T-helper 2 cell treated with Interferon-gamma antibody and Interleukin-4, amounts not matched to agents 5 μg/mL and 100 μg/mL, for 36 hours (primary cell): Measurements from ENCODE around the gene NAT9.

Experiments
- DNase-seq: peaks from one replicate; pipeline ENCODE4 v3.0.0; 2021; ENCODE audit warnings: low spot score
- H3K27ac Mint-ChIP-seq: one replicate; pipeline ENCODE4 v1.8.0; 2021; ENCODE audit warnings: mild to moderate bottlenecking, mixed read lengths
- H3K27me3 Mint-ChIP-seq: one replicate; pipeline ENCODE4 v1.8.0; 2021; ENCODE audit warnings: low read depth, mixed read lengths
- H3K36me3 Mint-ChIP-seq: one replicate; pipeline ENCODE4 v1.8.0; 2021; ENCODE audit warnings: low read depth, mixed read lengths
- H3K4me1 Mint-ChIP-seq: one replicate; pipeline ENCODE4 v1.8.0; 2021; ENCODE audit warnings: low read depth, mixed read lengths
- H3K4me3 Mint-ChIP-seq: one replicate; pipeline ENCODE4 v1.8.0; 2022; ENCODE audit warnings: mild to moderate bottlenecking, moderate library complexity, mixed read lengths
- H3K9me3 Mint-ChIP-seq: one replicate; pipeline ENCODE4 v1.8.0; 2021; ENCODE audit warnings: mixed read lengths

Gene NAT9

GRCh38 chr17:74812109-74813009 lies 36.2 kb upstream of the NAT9 start:
- H3K4me3 Mint-ChIP-seq: no peak overlapping the region
- DNase-seq: no peak
- no peaks in the 10 kb centered on the region for H3K9me3 Mint-ChIP-seq
- H3K27ac Mint-ChIP-seq: no peak overlapping the region
- H3K36me3 Mint-ChIP-seq: peaks cover 10% of the 10 kb centered on the region
- peaks cover 4% of the 10 kb centered on the region for H3K4me1 Mint-ChIP-seq
- H3K27me3 Mint-ChIP-seq: no peaks in the 10 kb centered on the region

- peaks cover 10% of the 10 kb centered on the region for H3K36me3 Mint-ChIP-seq
- no peak overlapping the region for H3K27ac Mint-ChIP-seq
- no peak for DNase-seq
- no peaks in the 10 kb centered on the region for H3K9me3 Mint-ChIP-seq
- H3K4me3 Mint-ChIP-seq: no peak overlapping the region
- peaks cover 4% of the 10 kb centered on the region for H3K4me1 Mint-ChIP-seq
- no peaks in the 10 kb centered on the region for H3K27me3 Mint-ChIP-seq
Observed at GRCh38 chr17:74810699-74811485, 34.7 kb upstream of the NAT9 start.

- no peak for DNase-seq
- H3K4me3 Mint-ChIP-seq: no peak overlapping the region
- no peaks in the 10 kb centered on the region for H3K4me1 Mint-ChIP-seq
- no peaks in the 10 kb centered on the region for H3K9me3 Mint-ChIP-seq
- no peaks in the 10 kb centered on the region for H3K27me3 Mint-ChIP-seq
- H3K36me3 Mint-ChIP-seq: peaks cover 10% of the 10 kb centered on the region
- H3K27ac Mint-ChIP-seq: no peak overlapping the region
Observed at GRCh38 chr17:74808714-74809430, 32.7 kb upstream of the NAT9 start.

GRCh38 chr17:74807925-74808324 lies 31.8 kb upstream of the NAT9 start:
- peaks cover 10% of the 10 kb centered on the region for H3K36me3 Mint-ChIP-seq
- no peaks in the 10 kb centered on the region for H3K27me3 Mint-ChIP-seq
- no peak overlapping the region for H3K4me3 Mint-ChIP-seq
- DNase-seq: no peak
- no peaks in the 10 kb centered on the region for H3K9me3 Mint-ChIP-seq
- H3K4me1 Mint-ChIP-seq: no peaks in the 10 kb centered on the region
- H3K27ac Mint-ChIP-seq: no peak overlapping the region

GRCh38 chr17:74807441-74807840 lies 31.3 kb upstream of the NAT9 start:
- no peak overlapping the region for H3K27ac Mint-ChIP-seq
- no peaks in the 10 kb centered on the region for H3K9me3 Mint-ChIP-seq
- H3K4me1 Mint-ChIP-seq: no peaks in the 10 kb centered on the region
- H3K36me3 Mint-ChIP-seq: peaks cover 10% of the 10 kb centered on the region
- no peaks in the 10 kb centered on the region for H3K27me3 Mint-ChIP-seq
- H3K4me3 Mint-ChIP-seq: no peak overlapping the region
- no peak for DNase-seq

GRCh38 chr17:74806334-74806733 lies 30.2 kb upstream of the NAT9 start:
- no peaks in the 10 kb centered on the region for H3K9me3 Mint-ChIP-seq
- no peak for DNase-seq
- no peak overlapping the region for H3K27ac Mint-ChIP-seq
- H3K27me3 Mint-ChIP-seq: no peaks in the 10 kb centered on the region
- H3K4me3 Mint-ChIP-seq: no peak overlapping the region
- peaks cover 12% of the 10 kb centered on the region for H3K36me3 Mint-ChIP-seq
- H3K4me1 Mint-ChIP-seq: no peaks in the 10 kb centered on the region

- Mint-ChIP-seq H3K36me3 (peaks cover 9% of the 10 kb centered on the region), H3K9me3 (no peaks in the 10 kb centered on the region), H3K27me3 (no peaks in the 10 kb centered on the region), H3K4me3 (no peak overlapping the region), H3K4me1 (no peaks in the 10 kb centered on the region), H3K27ac (no peak overlapping the region)
- no peak for DNase-seq
Observed at GRCh38 chr17:74805591-74805991, 29.4 kb upstream of the NAT9 start.

GRCh38 chr17:74804683-74805082 lies 28.5 kb upstream of the NAT9 start:
- no peaks in the 10 kb centered on the region for H3K4me1 Mint-ChIP-seq
- no peak overlapping the region for H3K27ac Mint-ChIP-seq
- DNase-seq: no peak
- peaks cover 9% of the 10 kb centered on the region for H3K36me3 Mint-ChIP-seq
- no peaks in the 10 kb centered on the region for H3K27me3 Mint-ChIP-seq
- no peaks in the 10 kb centered on the region for H3K9me3 Mint-ChIP-seq
- no peak overlapping the region for H3K4me3 Mint-ChIP-seq

- H3K27ac Mint-ChIP-seq: no peak overlapping the region
- no peak overlapping the region for H3K4me3 Mint-ChIP-seq
- H3K9me3 Mint-ChIP-seq: no peaks in the 10 kb centered on the region
- no peaks in the 10 kb centered on the region for H3K4me1 Mint-ChIP-seq
- no peak for DNase-seq
- peaks cover 11% of the 10 kb centered on the region for H3K36me3 Mint-ChIP-seq
- H3K27me3 Mint-ChIP-seq: no peaks in the 10 kb centered on the region
Observed at GRCh38 chr17:74803971-74804370, 27.8 kb upstream of the NAT9 start.

GRCh38 chr17:74803388-74803930 lies 27.3 kb upstream of the NAT9 start:
- Mint-ChIP-seq H3K4me3 (no peak overlapping the region), H3K4me1 (no peaks in the 10 kb centered on the region), H3K27me3 (no peaks in the 10 kb centered on the region), H3K36me3 (peaks cover 14% of the 10 kb centered on the region), H3K9me3 (no peaks in the 10 kb centered on the region), H3K27ac (no peak overlapping the region)
- no peak for DNase-seq

GRCh38 chr17:74801896-74802295 lies 25.8 kb upstream of the NAT9 start:
- H3K9me3 Mint-ChIP-seq: no peaks in the 10 kb centered on the region
- DNase-seq: no peak
- H3K4me3 Mint-ChIP-seq: no peak overlapping the region
- no peak overlapping the region for H3K27ac Mint-ChIP-seq
- peaks cover 4% of the 10 kb centered on the region for H3K4me1 Mint-ChIP-seq
- H3K27me3 Mint-ChIP-seq: no peaks in the 10 kb centered on the region
- H3K36me3 Mint-ChIP-seq: peaks cover 15% of the 10 kb centered on the region

GRCh38 chr17:74800531-74800930 lies 24.4 kb upstream of the NAT9 start:
- Mint-ChIP-seq H3K27ac (no peak overlapping the region), H3K9me3 (no peaks in the 10 kb centered on the region), H3K4me1 (peaks cover 4% of the 10 kb centered on the region), H3K27me3 (no peaks in the 10 kb centered on the region), H3K36me3 (peaks cover 19% of the 10 kb centered on the region), H3K4me3 (no peak overlapping the region)
- no peak for DNase-seq

GRCh38 chr17:74799097-74799496 lies 23.0 kb upstream of the NAT9 start:
- Mint-ChIP-seq H3K9me3 (no peaks in the 10 kb centered on the region), H3K27ac (no peak overlapping the region), H3K4me1 (peaks cover 4% of the 10 kb centered on the region), H3K4me3 (no peak overlapping the region), H3K36me3 (peaks cover 26% of the 10 kb centered on the region), H3K27me3 (no peaks in the 10 kb centered on the region)
- DNase-seq: no peak
